ENCODE measurements around the gene GAB2.

The GAB2 gene

DNA sequence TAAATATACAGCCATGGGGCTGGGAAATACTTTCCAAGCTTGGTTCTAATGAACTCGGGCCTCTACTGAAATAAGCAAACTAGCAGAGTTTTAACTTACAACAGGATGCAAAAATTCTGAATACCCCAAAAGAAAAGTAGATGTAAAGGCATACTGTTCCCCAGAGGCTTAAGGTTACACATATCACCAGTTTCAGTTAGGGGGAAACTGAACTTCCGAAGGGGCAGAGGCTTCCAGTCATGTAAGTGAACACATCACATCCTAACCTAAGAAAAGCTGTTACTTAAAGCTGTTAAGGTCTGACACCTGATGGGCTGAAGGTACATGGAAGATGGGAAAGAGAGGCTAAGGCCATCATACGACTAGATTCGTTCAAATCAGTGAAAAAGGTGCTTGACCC, 2.3 kb downstream of the GAB2 start:
- no peak for DNase-seq (ENCODE audit: extremely low read depth, low read depth)
- no peak overlapping the region for H3K4me3 ChIP-seq (replicated peaks; ENCODE audit: low read depth, low read length)
- TF ChIP-seq, protein P1, sequence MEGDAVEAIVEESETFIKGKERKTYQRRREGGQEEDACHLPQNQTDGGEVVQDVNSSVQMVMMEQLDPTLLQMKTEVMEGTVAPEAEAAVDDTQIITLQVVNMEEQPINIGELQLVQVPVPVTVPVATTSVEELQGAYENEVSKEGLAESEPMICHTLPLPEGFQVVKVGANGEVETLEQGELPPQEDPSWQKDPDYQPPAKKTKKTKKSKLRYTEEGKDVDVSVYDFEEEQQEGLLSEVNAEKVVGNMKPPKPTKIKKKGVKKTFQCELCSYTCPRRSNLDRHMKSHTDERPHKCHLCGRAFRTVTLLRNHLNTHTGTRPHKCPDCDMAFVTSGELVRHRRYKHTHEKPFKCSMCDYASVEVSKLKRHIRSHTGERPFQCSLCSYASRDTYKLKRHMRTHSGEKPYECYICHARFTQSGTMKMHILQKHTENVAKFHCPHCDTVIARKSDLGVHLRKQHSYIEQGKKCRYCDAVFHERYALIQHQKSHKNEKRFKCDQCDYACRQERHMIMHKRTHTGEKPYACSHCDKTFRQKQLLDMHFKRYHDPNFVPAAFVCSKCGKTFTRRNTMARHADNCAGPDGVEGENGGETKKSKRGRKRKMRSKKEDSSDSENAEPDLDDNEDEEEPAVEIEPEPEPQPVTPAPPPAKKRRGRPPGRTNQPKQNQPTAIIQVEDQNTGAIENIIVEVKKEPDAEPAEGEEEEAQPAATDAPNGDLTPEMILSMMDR (IDR thresholded peaks at IDR 0.05; ENCODE audit: low read depth, low read length, missing control alignments), result no peak

DNA sequence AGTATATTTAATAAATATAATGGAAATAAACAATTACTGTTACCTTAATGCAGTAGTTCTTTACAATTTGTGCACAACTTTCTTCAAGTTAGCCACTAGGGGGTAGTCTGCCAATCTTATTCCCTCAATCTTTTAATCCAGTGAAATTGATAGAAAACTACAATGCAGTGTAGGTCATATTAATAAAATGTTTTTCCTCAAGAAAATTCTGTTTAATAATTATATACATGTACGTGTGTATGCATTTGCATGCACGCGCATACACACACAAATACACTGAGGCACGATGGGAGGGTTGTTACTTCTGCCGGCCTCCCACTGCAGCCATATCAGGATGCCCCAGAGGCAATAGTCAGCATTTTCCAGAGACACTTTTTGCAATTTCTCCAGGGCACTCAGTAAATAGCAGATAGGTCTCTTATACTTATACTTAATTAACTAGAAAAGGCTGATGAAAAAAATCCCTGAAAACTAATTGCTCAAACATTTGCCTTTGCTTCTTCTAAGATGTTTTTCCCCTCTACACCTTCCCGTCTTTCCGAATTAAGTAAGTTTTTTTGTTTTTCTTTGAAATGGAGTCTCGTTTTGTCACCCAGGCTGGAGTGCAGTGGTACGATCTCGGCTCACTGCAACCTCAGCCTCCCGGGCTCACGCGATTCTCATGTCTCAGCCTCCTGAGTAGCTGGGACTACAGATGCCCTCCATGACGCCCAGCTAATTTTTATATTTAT, 3.1 kb downstream of the GAB2 start:
- H3K4me3 ChIP-seq (replicated peaks; ENCODE audit: low read depth, low read length), result no peak overlapping the region
- DNase-seq (ENCODE audit: extremely low read depth, low read depth), result no peak
- TF ChIP-seq, protein P1 (IDR thresholded peaks at IDR 0.05; ENCODE audit: low read depth, low read length, missing control alignments), result peak; percentile 54

DNA sequence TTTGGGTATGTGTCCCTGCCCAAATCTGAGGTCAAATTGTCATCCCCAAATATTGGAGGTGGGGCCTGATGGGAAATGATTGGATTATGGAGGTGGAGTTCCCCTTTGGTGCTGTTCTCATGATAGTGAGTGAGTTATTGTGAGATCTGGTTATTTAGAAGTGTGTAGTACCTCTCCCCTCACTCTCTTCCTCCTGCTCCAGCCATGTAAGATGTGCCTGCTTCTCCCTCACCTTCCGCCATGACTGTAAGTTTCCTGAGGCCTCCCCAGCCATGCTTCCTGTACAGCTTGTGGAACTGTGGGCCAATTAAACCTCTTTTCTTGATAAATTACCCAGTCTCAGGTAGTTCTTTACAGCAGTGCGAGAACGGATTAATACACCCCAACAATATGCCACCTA, 9.0 kb downstream of the GAB2 start:
- no peak for DNase-seq (ENCODE audit: extremely low read depth, low read depth)
- TF ChIP-seq, protein P1 (IDR thresholded peaks at IDR 0.05; ENCODE audit: low read depth, low read length, missing control alignments), result no peak
- no peak overlapping the region for H3K4me3 ChIP-seq (replicated peaks; ENCODE audit: low read depth, low read length)

DNA sequence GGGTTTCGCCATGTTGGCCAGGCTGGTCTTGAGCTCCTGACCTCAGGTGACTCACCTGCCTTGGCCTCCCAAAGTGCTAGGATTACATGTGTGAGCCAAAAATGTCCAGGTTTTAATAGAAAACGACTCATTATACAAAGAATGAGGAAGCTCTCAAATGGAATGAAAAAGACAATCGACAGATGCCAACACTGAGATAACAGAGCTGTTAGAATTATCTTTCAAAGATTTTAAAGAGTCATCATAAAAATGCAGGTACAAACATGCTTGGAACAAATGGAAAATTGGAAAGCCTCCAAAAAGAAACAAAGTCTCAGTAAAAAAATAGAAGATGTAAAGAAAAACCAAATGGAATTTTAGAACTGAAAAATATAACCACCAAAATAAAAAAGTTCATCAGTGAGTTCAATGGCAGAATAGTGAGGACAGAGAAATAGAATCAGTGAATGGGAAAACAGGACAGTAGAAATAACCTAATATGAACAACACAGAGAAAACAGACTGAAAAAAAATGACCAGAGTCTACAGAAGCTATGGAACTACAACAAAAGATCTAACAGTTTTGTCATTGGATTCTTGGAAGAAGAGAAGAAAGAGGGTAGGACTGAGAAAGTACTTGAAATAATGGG, 10.9 kb downstream of the GAB2 start:
- TF ChIP-seq, protein P1 (IDR thresholded peaks at IDR 0.05; ENCODE audit: low read depth, low read length, missing control alignments), result no peak
- H3K4me3 ChIP-seq (replicated peaks; ENCODE audit: low read depth, low read length), result no peak overlapping the region
- no peak for DNase-seq (ENCODE audit: extremely low read depth, low read depth)

DNA sequence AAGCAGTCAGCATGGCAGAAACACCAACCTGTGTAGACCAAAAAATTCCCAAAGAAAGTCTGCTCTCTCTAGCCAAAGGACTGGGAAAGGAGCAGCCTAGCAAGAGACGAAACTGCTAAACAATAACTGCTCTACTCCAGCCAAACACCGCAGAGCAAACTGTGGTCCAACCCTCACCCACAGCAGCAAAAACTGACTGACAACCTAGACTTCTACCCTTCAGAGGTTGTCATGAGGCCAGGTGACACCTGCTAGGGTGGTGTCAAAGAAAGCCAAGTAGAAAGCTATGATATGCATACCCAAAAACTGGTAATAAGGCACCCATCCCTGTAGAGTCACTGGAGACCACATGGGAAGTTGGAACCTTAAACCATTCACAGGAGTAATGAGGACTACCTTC, 11.8 kb downstream of the GAB2 start:
- H3K4me3 ChIP-seq (replicated peaks; ENCODE audit: low read depth, low read length), result no peak overlapping the region
- DNase-seq (ENCODE audit: extremely low read depth, low read depth), result no peak
- TF ChIP-seq, protein P1 (IDR thresholded peaks at IDR 0.05; ENCODE audit: low read depth, low read length, missing control alignments), result no peak

DNA sequence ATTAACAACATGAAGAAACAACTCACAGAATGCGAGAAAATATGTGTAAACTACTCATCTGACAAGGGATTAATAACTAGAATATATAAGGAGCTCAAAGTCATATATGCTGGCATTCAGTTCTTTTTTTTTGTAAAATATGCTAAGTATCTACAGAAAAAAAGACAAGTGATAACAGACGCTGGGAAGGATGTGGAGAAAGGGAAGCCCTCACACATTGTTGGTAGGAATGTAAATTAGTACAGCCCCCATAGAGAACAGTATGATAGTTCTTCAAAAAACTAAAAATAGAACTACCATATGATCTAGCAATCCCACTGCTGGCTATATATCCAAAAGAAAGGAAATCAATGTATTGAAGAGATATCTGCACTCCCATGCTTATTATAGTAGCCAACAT, 13.8 kb downstream of the GAB2 start:
- TF ChIP-seq, protein P1 (IDR thresholded peaks at IDR 0.05; ENCODE audit: low read depth, low read length, missing control alignments), result no peak
- no peak for DNase-seq (ENCODE audit: extremely low read depth, low read depth)
- H3K4me3 ChIP-seq (replicated peaks; ENCODE audit: low read depth, low read length), result no peak overlapping the region
